Ammon's horn (tissue), 1 donor: ENCODE results near the gene ALOXE3.
"Not testable (repeated sequence)": the region's sequence is repeated elsewhere in the genome, so short reads cannot be mapped to it uniquely, and the experiment has no call there.

Source experiments
- DNase-seq: peaks from one replicate; pipeline ENCODE4 v3.0.0-alpha.2; 2016; ENCODE audit warnings: low spot score

ALOXE3 gene

DNA sequence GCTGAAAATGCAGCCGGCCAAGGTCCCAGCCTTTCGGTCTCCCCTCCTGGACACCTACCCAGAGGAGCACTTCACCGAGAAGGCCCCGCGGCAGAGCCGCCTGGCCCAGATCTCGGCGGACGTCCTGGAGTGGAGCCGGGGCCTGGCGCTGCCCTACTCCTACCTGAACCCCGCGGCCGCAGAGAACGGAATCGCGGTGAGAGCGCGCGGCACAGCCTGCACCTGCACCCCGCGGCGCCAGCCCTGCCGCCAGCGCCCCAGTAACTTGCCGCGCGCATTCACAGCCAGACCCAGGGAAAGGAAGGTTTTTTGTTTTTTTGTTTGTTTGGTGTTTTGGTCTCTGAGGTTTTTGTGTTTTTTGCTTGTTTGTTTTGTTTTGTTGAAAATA is 46.0 kb downstream of the ALOXE3 start:
- no peak for DNase-seq

DNA sequence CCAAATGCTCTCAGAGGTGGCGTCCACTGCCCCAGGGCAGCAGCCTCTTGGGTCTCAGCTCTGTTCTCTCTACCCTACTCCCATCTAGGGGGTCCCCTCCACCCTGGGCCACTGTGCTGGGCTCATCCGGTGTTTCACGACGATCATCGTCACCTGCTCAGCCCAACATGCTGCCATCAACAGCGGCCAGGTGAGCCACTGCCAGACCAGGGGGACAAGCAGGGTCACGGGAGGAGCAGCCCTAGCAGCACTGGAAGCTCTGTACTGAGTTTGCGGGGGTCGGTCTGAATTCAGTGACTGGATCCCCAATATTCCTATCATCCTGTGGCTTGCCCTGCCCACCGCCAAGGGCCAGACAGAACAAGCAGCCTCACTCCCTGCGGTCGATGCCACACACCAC is 46.8 kb downstream of the ALOXE3 start:
- DNase-seq: no peak

DNA sequence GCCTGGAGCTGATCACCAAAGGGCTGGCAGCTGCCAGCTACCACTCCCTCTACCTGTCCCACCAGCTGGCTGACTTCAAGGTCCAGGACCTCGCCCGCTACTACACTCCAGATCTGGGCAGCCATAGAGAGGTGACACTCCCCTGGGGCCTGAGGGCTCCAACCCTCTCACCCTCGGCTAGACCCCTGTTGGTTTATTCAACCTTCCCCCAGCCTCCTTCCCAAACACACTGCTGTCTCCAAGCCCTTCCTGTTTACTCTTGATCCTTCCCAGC is 48.8 kb downstream of the ALOXE3 start:
- DNase-seq: no peak

- DNase-seq: no peak
Observed at GRCh38 chr17:8068736-8069586, 49.4 kb downstream of the ALOXE3 start.

- DNase-seq: no peak
Observed at GRCh38 chr17:8067806-8068205, 50.5 kb downstream of the ALOXE3 start.

DNA sequence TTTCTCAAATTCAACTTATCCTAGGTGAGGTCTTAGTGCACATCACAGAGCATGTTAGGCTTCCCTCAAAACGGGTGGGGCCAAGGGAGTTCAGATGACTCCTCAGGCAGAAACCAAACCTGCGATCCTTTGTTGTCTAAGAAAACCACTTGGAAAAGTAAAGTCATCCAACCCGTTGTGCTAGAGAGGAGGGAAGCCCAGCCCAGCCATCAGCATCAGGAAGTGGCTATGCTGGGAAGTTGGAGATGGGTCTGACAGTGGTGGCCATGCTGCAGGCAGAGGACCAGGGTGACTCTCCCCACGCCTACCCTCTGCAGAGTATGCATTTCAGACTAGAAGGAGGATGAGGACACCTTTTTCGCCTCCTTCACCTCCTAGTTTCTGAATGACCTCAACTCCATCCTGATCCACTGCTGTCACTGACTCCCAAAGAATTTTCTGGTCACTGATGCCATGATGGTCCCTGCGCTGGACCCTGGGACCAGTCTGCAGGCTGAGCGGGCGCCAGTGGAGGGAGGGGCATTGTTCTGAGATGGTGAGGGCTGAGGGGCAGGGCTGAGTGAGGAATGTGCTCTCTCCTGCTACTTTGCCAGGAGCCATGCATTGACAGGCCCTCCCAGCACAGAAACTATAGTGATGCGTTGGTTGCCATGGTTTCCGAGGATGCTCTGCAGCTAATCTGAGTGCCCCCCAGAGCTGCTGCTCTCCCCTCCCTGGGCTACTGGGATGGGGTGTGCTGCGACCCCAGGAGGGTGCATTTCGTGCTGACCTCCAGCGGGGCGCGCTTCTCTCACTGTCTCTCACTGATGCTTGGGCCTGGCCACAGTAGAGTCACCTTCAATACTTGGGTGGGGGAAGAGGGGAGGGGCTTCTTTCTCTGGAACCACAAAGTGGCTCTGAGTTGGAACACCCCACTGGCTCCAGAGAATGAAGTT is 51.2 kb downstream of the ALOXE3 start:
- no peak for DNase-seq

DNA sequence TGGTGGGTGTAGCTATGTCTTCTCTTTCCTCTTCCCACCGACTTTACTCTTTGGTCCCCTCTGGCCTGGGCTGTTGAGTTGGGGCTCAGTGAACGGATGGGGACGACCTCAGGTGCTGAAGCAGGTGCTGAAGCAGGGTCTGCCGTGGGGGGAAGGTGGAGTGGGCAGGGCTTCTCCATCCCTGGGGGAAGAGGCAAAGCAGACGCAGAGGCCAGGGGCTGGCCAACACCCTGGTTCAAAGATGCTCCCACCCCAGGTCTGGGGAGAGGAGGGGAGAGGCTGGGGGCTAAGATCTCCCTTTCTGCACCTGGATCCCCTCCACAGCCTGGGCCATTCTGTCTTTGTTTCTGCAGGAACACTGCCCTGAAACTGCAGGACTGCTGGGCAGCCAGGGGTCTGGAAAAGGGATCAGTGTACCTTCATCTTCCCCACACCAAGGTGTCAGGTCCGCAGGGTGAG is 53.7 kb downstream of the ALOXE3 start:
- DNase-seq: no peak

DNA sequence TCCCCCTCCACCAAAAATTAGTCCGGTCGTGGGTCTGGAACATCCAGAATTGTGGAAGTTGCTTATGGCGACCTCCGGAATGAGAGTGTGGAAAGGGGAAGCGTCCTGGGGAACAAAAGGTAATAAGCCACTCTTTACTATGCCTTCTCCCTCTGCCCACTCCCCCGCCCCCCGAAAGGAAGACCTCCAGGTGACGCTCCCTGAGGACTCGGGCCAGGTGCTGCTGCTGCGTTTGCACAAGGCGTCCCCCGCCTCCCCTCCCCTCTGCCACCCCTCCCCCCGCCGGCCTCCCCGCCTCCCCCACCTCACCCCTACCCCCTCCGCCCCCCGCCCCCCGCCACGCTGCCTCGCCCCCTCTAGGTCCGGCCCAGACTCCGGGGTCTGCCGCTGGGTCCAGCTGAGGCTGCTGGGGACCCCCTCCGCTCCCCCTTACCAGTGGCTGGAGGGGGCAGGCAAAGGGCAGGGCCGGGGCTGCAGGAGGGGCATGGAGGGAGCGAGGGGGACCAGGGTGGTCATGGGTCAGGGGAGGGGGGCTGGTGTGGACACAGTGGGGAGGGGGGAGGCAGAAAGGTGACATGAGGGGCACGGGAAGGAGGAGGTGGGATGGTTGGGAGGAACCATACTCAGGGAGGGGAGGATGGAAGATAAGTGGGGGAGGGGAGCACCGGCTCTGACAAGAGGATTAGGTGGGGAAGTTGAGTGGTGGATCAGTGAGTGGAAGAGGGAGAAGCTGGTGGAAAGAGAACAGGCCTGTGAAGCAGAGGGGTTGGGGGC is 54.4 kb downstream of the ALOXE3 start:
- DNase-seq: no peak

DNA sequence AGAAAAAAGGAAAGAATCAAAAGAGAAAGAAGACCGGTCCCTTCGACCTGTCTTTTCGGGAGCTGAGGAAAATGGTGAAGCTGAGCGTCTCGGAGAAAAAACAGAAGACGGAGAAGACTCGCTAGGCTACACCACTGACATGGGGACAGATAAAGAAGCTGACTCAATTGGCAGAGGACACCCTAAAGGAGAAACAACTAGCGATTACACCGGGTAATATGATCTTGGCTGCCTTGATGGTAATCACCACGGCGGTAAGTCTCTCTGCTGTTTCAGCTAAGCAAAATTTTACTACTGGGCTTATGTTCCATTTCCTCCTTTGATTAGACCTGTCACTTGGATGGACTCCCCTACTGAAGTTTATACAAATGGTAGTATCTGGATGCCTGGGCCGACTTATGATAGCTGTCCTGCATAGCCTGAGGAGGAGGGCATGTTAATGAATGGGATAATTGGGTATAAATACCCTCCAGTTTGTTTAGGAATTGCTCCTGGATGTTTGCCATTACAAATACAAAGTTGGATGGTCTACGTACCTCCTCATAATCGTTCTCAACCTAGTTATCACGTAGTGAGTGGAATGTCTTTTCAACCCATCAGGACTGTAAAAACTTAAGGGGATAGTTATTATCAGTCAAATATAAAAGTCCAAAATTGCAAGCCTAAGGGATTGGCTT is 55.4 kb downstream of the ALOXE3 start:
- DNase-seq: no peak

DNA sequence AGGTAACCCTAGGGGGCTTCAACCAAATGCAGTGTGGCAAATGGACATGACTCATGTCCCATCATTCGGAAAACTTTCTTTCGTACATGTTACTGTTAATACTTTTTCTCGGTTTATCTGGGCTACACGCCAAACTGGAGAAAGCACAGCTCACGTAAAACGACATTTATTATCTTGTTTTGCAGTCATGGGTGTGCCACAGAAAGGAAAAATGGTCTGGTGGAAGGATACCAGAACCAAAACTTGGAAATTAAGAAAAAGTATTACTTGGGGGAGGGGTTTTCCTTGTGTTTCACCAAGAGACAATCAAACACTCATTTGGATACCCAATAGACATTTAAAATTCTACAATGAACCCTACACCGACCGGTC is 55.9 kb downstream of the ALOXE3 start:
- DNase-seq: no peak

GRCh38 chr17:8061851-8062250 is 56.5 kb downstream of the ALOXE3 start:
- DNase-seq: not testable (repeated sequence)

GRCh38 chr17:8060274-8060673 is 58.0 kb downstream of the ALOXE3 start:
- DNase-seq: peak; percentile 76

DNA sequence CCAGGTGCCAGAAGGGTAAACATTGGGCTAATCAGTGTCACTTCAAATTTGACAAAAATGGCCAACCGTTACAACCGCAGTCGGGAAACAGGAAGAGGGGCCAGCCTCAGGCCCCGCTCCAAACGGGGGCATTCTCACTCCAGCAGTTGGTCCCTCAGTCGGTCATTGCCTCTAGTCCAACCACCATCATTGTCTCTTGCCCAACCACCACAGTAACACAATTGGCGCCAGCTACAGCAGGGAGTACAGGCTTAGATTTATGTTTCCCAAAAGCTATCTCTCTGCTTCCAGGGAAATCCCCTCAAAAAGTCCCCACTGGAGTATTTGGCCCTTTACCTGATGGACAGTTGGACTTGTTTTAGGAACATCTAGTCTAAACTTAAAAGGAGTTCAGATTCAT is 59.2 kb downstream of the ALOXE3 start:
- no peak for DNase-seq

- peak; percentile 85 for DNase-seq
Observed at GRCh38 chr17:8057691-8058114, 60.6 kb downstream of the ALOXE3 start.

DNA sequence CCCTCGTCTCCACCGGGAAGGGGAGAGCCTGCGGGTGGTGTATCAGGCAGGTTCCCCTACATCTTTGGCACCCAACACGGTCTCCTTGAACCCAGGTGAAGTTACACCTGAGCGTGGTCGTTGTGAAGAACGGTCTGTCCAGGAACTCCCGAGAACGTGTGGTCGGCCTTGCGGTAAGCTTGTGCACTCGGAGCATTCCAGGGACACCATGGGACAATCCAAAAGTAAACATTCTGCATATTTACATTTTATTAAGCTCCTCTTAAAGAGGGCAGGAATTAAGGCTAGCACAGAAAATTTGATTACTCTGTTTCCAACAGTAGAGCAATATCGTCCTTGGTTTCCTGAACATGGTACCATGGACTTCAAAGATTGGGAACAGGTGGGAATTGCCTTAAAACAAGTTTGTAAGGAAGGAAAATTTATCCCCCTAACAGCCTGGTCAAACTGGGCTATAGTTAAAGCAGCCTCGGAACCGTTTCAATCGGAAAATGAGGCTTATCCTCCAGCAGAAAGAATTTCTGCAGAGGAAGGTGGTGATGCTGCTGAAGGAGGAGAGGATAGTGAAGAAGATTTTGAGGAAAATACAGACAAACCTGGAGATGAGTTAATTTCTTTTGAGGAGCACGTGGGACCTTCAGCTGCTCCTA is 61.2 kb downstream of the ALOXE3 start:
- no peak for DNase-seq

GRCh38 chr17:8056232-8056975 is 61.9 kb downstream of the ALOXE3 start:
- peak; percentile 74 for DNase-seq

DNA sequence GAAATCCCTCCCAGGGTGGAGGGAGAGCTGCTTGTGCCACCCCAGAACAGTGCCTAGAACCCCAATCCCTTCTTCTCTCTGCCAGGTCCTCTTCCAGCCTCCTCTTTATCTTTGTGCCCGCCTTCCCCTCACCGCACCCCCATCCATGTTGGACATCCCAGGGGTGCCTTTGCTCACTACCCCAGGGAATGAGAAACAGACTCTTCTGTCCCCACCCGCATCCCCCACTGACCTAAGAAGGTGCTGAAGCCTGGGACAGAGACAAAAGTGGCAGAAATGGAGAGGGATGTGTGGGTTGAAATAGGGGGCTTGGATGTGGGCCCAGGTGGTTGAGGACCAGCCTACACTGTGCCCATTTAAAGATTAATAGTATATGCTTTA is 62.5 kb downstream of the ALOXE3 start:
- DNase-seq: no peak

- DNase-seq: no peak
Observed at GRCh38 chr17:8053600-8053999, 64.7 kb downstream of the ALOXE3 start.

DNA sequence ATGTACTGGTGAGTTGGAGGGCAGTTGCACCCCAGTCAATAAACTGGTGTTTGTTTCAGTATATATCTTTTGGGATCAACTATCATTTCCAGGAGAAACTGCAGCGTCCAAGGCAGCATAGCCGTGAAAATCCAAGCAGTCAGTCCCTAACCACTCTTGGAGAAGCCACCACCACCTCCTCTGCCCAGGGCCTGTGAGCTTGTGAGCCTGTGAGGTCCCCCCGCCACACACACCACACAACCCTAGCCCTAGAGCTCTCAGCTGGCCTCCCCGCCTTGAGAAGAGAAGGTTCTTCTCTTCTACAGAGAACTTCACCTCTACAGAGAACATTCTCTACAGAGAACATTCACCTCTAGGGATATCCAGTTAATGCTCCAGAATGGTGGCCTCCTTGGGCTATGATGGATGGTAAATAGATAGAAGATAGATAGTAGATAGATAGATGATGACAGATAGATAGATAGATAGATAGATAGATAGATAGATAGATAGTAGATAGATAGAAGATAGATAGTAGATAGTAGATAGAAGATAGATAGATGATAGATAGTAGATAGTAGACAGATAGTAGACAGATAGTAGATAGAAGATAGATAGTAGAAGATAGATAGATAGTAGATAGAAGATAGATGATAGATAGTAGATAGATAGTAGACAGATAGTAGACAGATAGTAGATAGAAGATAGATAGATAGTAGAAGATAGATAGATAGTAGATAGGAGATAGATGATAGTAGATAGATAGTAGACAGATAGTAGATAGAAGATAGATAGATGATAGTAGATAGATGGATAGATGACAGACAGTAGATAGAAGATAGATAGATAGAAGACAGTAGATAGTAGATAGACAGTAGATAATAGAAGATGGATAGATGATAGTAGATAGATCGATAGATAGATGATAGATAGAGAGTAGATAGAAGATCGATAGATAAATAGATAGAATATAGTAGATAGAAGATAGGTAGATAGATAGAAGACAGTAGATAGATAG is 65.8 kb downstream of the ALOXE3 start:
- DNase-seq: no peak
